ENCODE data around the gene CWC27.

The CWC27 gene

GRCh38 chr5:64838376-64838775 is 69.6 kb downstream of the CWC27 start:
- Histone ChIP-seq H3K36me3 (ENCODE audit: control insufficient read depth, insufficient read depth, low read length) (peaks cover 8% of the 10 kb centered on the region; the same call in 1 of the 2 replicates), H3K27me3 (ENCODE audit: control insufficient read depth, insufficient read depth, low read length) (no peaks in the 10 kb centered on the region), H3K27ac (ENCODE audit: low read depth, low read length) (no peak overlapping the region), H3K4me3 (ENCODE audit: low read depth, low read length) (no peak overlapping the region), H3K9me3 (ENCODE audit: control insufficient read depth, insufficient read depth, low read depth, low read length) (peaks cover 8% of the 10 kb centered on the region; the same call in 1 of the 2 replicates), H3K4me1 (ENCODE audit: control insufficient read depth, insufficient read depth, low read length) (peaks cover 4% of the 10 kb centered on the region; the same call in 1 of the 2 replicates), H3K9ac (ENCODE audit: low read length) (no peak overlapping the region)

GRCh38 chr5:64838803-64839202 is 70.1 kb downstream of the CWC27 start:
- Histone ChIP-seq H3K36me3 (ENCODE audit: control insufficient read depth, insufficient read depth, low read length) (peaks cover 8% of the 10 kb centered on the region; the same call in 1 of the 2 replicates), H3K4me3 (ENCODE audit: low read depth, low read length) (no peak overlapping the region), H3K4me1 (ENCODE audit: control insufficient read depth, insufficient read depth, low read length) (peaks cover 4% of the 10 kb centered on the region; the same call in 1 of the 2 replicates), H3K9ac (ENCODE audit: low read length) (no peak overlapping the region), H3K9me3 (ENCODE audit: control insufficient read depth, insufficient read depth, low read depth, low read length) (peaks cover 8% of the 10 kb centered on the region; the same call in 1 of the 2 replicates), H3K27me3 (ENCODE audit: control insufficient read depth, insufficient read depth, low read length) (no peaks in the 10 kb centered on the region), H3K27ac (ENCODE audit: low read depth, low read length) (no peak overlapping the region)

- Histone ChIP-seq H3K27ac (ENCODE audit: low read depth, low read length) (no peak overlapping the region), H3K27me3 (ENCODE audit: control insufficient read depth, insufficient read depth, low read length) (no peaks in the 10 kb centered on the region)
Measured at GRCh38 chr5:64839936-64840335, 71.2 kb downstream of the CWC27 start.

GRCh38 chr5:64840958-64841357 is 72.2 kb downstream of the CWC27 start:
- no peaks in the 10 kb centered on the region; the same call in 1 of the 2 replicates for H3K4me1 ChIP-seq (ENCODE audit: control insufficient read depth, insufficient read depth, low read length)
- no peak overlapping the region for H3K9ac ChIP-seq (ENCODE audit: low read length)
- peaks cover 8% of the 10 kb centered on the region; the same call in 1 of the 2 replicates for H3K36me3 ChIP-seq (ENCODE audit: control insufficient read depth, insufficient read depth, low read length)
- H3K27me3 ChIP-seq (ENCODE audit: control insufficient read depth, insufficient read depth, low read length), result no peaks in the 10 kb centered on the region
- no peak overlapping the region for H3K27ac ChIP-seq (ENCODE audit: low read depth, low read length)
- H3K4me3 ChIP-seq (ENCODE audit: low read depth, low read length), result no peak overlapping the region
- peaks cover 8% of the 10 kb centered on the region; the same call in 1 of the 2 replicates for H3K9me3 ChIP-seq (ENCODE audit: control insufficient read depth, insufficient read depth, low read depth, low read length)

More at GRCh38 chr5:64839936-64840335, 71.2 kb downstream of the CWC27 start:
- Histone ChIP-seq H3K36me3 (ENCODE audit: control insufficient read depth, insufficient read depth, low read length) (peaks cover 8% of the 10 kb centered on the region; the same call in 1 of the 2 replicates), H3K9ac (ENCODE audit: low read length) (no peak overlapping the region), H3K9me3 (ENCODE audit: control insufficient read depth, insufficient read depth, low read depth, low read length) (peaks cover 8% of the 10 kb centered on the region; the same call in 1 of the 2 replicates), H3K4me3 (ENCODE audit: low read depth, low read length) (no peak overlapping the region), H3K4me1 (ENCODE audit: control insufficient read depth, insufficient read depth, low read length) (no peaks in the 10 kb centered on the region; the same call in 1 of the 2 replicates)

- H3K27ac ChIP-seq (ENCODE audit: low read depth, low read length), result no peak overlapping the region
- H3K36me3 ChIP-seq (ENCODE audit: control insufficient read depth, insufficient read depth, low read length), result no peaks in the 10 kb centered on the region
- H3K27me3 ChIP-seq (ENCODE audit: control insufficient read depth, insufficient read depth, low read length), result no peaks in the 10 kb centered on the region
- H3K9ac ChIP-seq (ENCODE audit: low read length), result no peak overlapping the region
- H3K4me3 ChIP-seq (ENCODE audit: low read depth, low read length), result no peak overlapping the region
- no peaks in the 10 kb centered on the region for H3K4me1 ChIP-seq (ENCODE audit: control insufficient read depth, insufficient read depth, low read length)
- no peaks in the 10 kb centered on the region for H3K9me3 ChIP-seq (ENCODE audit: control insufficient read depth, insufficient read depth, low read depth, low read length)
Measured at GRCh38 chr5:64853777-64854176, 85.0 kb downstream of the CWC27 start.

GRCh38 chr5:64854855-64855254 is 86.1 kb downstream of the CWC27 start:
- Histone ChIP-seq H3K27ac (ENCODE audit: low read depth, low read length) (no peak overlapping the region), H3K36me3 (ENCODE audit: control insufficient read depth, insufficient read depth, low read length) (no peaks in the 10 kb centered on the region), H3K4me3 (ENCODE audit: low read depth, low read length) (no peak overlapping the region), H3K9ac (ENCODE audit: low read length) (no peak overlapping the region), H3K9me3 (ENCODE audit: control insufficient read depth, insufficient read depth, low read depth, low read length) (no peaks in the 10 kb centered on the region), H3K4me1 (ENCODE audit: control insufficient read depth, insufficient read depth, low read length) (no peaks in the 10 kb centered on the region), H3K27me3 (ENCODE audit: control insufficient read depth, insufficient read depth, low read length) (no peaks in the 10 kb centered on the region)

GRCh38 chr5:64859881-64860280 is 91.2 kb downstream of the CWC27 start:
- no peaks in the 10 kb centered on the region for H3K4me1 ChIP-seq (ENCODE audit: control insufficient read depth, insufficient read depth, low read length)
- no peaks in the 10 kb centered on the region for H3K36me3 ChIP-seq (ENCODE audit: control insufficient read depth, insufficient read depth, low read length)
- H3K4me3 ChIP-seq (ENCODE audit: low read depth, low read length), result no peak overlapping the region
- no peaks in the 10 kb centered on the region for H3K27me3 ChIP-seq (ENCODE audit: control insufficient read depth, insufficient read depth, low read length)
- no peak overlapping the region for H3K27ac ChIP-seq (ENCODE audit: low read depth, low read length)
- H3K9ac ChIP-seq (ENCODE audit: low read length), result no peak overlapping the region
- H3K9me3 ChIP-seq (ENCODE audit: control insufficient read depth, insufficient read depth, low read depth, low read length), result no peaks in the 10 kb centered on the region

GRCh38 chr5:64861281-64861680 is 92.6 kb downstream of the CWC27 start:
- Histone ChIP-seq H3K27me3 (ENCODE audit: control insufficient read depth, insufficient read depth, low read length) (no peaks in the 10 kb centered on the region), H3K4me1 (ENCODE audit: control insufficient read depth, insufficient read depth, low read length) (no peaks in the 10 kb centered on the region), H3K27ac (ENCODE audit: low read depth, low read length) (no peak overlapping the region), H3K36me3 (ENCODE audit: control insufficient read depth, insufficient read depth, low read length) (no peaks in the 10 kb centered on the region), H3K9ac (ENCODE audit: low read length) (no peak overlapping the region), H3K4me3 (ENCODE audit: low read depth, low read length) (no peak overlapping the region), H3K9me3 (ENCODE audit: control insufficient read depth, insufficient read depth, low read depth, low read length) (no peaks in the 10 kb centered on the region)

GRCh38 chr5:64864171-64864570 is 95.4 kb downstream of the CWC27 start:
- Histone ChIP-seq H3K9ac (ENCODE audit: low read length) (no peak overlapping the region), H3K27ac (ENCODE audit: low read depth, low read length) (no peak overlapping the region), H3K9me3 (ENCODE audit: control insufficient read depth, insufficient read depth, low read depth, low read length) (no peaks in the 10 kb centered on the region), H3K27me3 (ENCODE audit: control insufficient read depth, insufficient read depth, low read length) (no peaks in the 10 kb centered on the region), H3K4me1 (ENCODE audit: control insufficient read depth, insufficient read depth, low read length) (peaks cover under 1% of the 10 kb centered on the region; the same call in 1 of the 2 replicates), H3K4me3 (ENCODE audit: low read depth, low read length) (no peak overlapping the region), H3K36me3 (ENCODE audit: control insufficient read depth, insufficient read depth, low read length) (no peaks in the 10 kb centered on the region)

- H3K9me3 ChIP-seq (ENCODE audit: control insufficient read depth, insufficient read depth, low read depth, low read length), result no peaks in the 10 kb centered on the region
- H3K36me3 ChIP-seq (ENCODE audit: control insufficient read depth, insufficient read depth, low read length), result no peaks in the 10 kb centered on the region
- no peak overlapping the region for H3K4me3 ChIP-seq (ENCODE audit: low read depth, low read length)
- peaks cover 6% of the 10 kb centered on the region; the same call in 1 of the 2 replicates for H3K4me1 ChIP-seq (ENCODE audit: control insufficient read depth, insufficient read depth, low read length)
- H3K27ac ChIP-seq (ENCODE audit: low read depth, low read length), result no peak overlapping the region
- H3K9ac ChIP-seq (ENCODE audit: low read length), result no peak overlapping the region
- no peaks in the 10 kb centered on the region for H3K27me3 ChIP-seq (ENCODE audit: control insufficient read depth, insufficient read depth, low read length)
Measured at GRCh38 chr5:64865662-64866061, 96.9 kb downstream of the CWC27 start.

- H3K9ac ChIP-seq (ENCODE audit: low read length), result no peak overlapping the region
- H3K9me3 ChIP-seq (ENCODE audit: control insufficient read depth, insufficient read depth, low read depth, low read length), result no peaks in the 10 kb centered on the region
- H3K27ac ChIP-seq (ENCODE audit: low read depth, low read length), result peak overlapping the region; percentile 44; the same call in 1 of the 2 replicates
- no peak overlapping the region for H3K4me3 ChIP-seq (ENCODE audit: low read depth, low read length)
- H3K27me3 ChIP-seq (ENCODE audit: control insufficient read depth, insufficient read depth, low read length), result no peaks in the 10 kb centered on the region
- no peaks in the 10 kb centered on the region for H3K36me3 ChIP-seq (ENCODE audit: control insufficient read depth, insufficient read depth, low read length)
- H3K4me1 ChIP-seq (ENCODE audit: control insufficient read depth, insufficient read depth, low read length), result peaks cover 6% of the 10 kb centered on the region; the same call in 1 of the 2 replicates
Measured at GRCh38 chr5:64869419-64869818, 100.7 kb downstream of the CWC27 start.
